Right lobe of liver (tissue), 4 donors: ENCODE results near the gene TMBIM6.

ENCODE experiments used
- CTCF ChIP-seq, 4 donors: fragments of 200-600 bp in 3 of 4; fragments of 450-650 bp in 1 of 4; IDR thresholded peaks; one replicate each; pipeline versions ENCODE4 v1.5.1 to v1.8.0; 2016 to 2022; ENCODE audit warnings: antibody characterized with exemption in 4 of 4, mild to moderate bottlenecking in 2 of 4
- POLR2A ChIP-seq: fragments of 450-650 bp; IDR thresholded peaks from one replicate; pipeline ENCODE4 v1.6.1; 2017; ENCODE audit warnings: antibody characterized with exemption, mild to moderate bottlenecking
- donor health status: DM: no; HTN: no; CAD: no.
- donor health status: DM: no; HTN: no; CAD: no.
- donor health status: DM: no; HTN: yes; CAD: no.

GRCh38 chr12:49692851-49693250 is 48.5 kb upstream of the TMBIM6 start:
- TF ChIP-seq CTCF (IDR thresholded peaks at IDR 0.05) = no peak
- no peak for TF ChIP-seq POLR2A
